Uterus (tissue), 2 donors: ENCODE data around the gene MAGEL2.

Experiments used
- POLR2A ChIP-seq, 2 donors: fragments of 450-650 bp; IDR thresholded peaks; one replicate each; pipeline ENCODE4 v1.6.1; 2016; ENCODE audit warnings: antibody characterized with exemption in 2 of 2, mild to moderate bottlenecking in 1 of 2, moderate library complexity in 1 of 2
- TF ChIP-seq, protein P1 (sequence below), 4 experiments: fragments of 200-600 bp in 2 of 4; fragments of 450-650 bp in 2 of 4; sonication (generic) in 2 of 4; IDR thresholded peaks; one replicate each; pipeline ENCODE4 v1.5.1; 2016 to 2019; ENCODE audit warnings: antibody characterized with exemption in 4 of 4, mild to moderate bottlenecking in 2 of 4, moderate library complexity in 1 of 4

DNA sequence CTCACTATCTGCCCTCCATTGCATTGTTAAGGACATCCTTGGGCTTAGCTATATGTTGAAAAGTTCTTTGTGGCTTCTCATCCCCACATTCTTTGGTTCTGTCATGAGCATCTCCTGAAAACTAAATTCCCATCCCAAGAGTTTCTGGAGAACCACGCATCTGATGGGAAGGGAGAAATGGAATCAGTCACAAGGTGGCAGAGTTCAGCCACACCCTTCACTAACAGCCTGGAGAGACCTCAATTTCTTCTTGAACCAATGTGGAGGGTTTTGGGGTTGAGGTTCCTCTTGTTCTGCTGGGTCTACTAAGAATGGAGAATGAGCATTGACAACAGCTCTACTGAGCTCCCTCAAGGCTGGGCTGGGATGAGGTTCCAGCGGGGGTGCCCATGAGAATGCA, 15.6 kb upstream of the MAGEL2 start:
- TF ChIP-seq, protein P1, sequence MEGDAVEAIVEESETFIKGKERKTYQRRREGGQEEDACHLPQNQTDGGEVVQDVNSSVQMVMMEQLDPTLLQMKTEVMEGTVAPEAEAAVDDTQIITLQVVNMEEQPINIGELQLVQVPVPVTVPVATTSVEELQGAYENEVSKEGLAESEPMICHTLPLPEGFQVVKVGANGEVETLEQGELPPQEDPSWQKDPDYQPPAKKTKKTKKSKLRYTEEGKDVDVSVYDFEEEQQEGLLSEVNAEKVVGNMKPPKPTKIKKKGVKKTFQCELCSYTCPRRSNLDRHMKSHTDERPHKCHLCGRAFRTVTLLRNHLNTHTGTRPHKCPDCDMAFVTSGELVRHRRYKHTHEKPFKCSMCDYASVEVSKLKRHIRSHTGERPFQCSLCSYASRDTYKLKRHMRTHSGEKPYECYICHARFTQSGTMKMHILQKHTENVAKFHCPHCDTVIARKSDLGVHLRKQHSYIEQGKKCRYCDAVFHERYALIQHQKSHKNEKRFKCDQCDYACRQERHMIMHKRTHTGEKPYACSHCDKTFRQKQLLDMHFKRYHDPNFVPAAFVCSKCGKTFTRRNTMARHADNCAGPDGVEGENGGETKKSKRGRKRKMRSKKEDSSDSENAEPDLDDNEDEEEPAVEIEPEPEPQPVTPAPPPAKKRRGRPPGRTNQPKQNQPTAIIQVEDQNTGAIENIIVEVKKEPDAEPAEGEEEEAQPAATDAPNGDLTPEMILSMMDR (IDR thresholded peaks at IDR 0.05), result no peak
- TF ChIP-seq POLR2A (IDR thresholded peaks at IDR 0.05), result no peak
